ENCODE measurements around the gene MAP2K4.

MAP2K4 gene

DNA sequence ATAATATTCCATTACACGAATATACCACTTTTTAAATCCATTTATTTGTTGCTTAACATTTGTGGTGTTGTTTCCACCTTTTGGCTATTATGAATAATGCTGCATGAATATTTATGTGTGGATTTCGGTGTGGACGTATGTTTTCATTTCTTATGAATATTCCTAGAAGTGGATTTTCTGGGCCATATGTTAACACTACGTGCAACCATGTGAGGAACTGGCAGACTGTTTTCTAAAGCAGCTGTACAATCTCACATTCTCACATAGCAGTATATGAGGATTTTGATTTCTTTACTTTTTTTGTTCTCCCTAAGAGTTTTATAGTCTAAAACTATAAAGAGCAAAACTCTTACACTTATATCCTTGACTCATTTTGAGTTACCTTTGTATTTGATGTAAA, 143.4 kb downstream of the MAP2K4 start:
- no peak for DNase-seq (ENCODE audit: low read depth)

DNA sequence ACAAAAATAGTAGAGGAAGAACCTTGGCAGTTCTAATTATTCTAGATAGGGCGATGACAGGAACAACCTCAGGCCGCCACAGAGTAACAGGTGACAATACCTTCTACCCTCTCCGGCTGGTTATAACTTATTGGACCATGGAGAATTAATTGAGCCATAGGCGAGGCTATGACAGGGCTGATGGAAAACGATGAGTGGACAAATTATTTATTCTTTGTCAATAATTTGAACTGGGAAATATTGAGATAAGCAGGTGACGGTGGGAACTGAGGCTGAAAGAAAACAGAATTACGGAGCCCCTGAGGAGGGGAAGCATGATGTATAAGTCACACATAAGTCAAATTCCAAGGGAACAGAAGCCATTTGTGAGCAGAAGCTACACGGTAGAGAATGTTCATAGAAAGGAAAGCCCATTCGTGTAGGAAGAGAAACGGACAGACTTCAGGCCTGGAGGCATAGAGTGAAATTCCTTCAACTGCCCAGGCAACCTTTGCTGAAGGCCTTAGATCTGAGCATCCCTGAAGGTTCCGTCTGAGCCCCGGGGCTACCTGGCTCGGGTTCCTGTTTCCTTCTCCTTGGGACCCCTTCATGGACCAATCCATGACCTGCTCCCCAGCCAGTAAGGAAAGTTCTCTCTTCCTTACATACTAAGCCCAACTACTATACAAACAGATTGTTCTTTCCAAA, 158.1 kb downstream of the MAP2K4 start:
- DNase-seq (ENCODE audit: low read depth), result no peak

GRCh38 chr17:12180644-12181261, 160.1 kb downstream of the MAP2K4 start:
- DNase-seq (ENCODE audit: low read depth), result peak; percentile 20

DNA sequence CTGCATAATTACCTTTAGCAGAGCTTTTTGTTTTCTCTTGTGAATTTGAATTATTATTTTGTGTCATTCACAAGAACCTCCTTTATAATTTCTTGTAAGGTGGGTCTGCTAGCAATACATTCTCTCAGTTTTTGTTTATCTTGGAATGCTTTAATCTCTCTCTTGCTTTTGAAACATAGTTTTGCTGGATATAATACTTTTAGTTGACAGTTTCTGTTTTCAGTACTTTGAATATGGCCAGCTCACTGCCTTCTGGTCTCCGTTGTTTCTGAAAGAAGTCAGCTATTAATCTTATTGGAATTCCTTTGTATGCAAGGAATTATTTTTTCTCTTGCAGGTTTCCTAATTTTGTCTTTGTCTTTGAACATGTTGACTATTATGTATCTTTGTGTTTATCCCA, 167.0 kb downstream of the MAP2K4 start:
- DNase-seq (ENCODE audit: low read depth), result no peak

- DNase-seq (ENCODE audit: low read depth), result no peak
Observed at GRCh38 chr17:12193144-12193735, 172.6 kb downstream of the MAP2K4 start.
